Stimulated activated CD8-positive, alpha-beta memory T cell treated with anti-CD3 and anti-CD28 coated beads, Interleukin-12 subunit alpha, Interleukin-12 subunit beta, amount 100 ng/mL, for 24 hours (primary cell): ENCODE results near the gene HOXA9.

Source experiments
- DNase-seq: peaks from one replicate; pipeline ENCODE4 v3.0.0-alpha.2; 2020; ENCODE audit errors: extremely low read depth

HOXA9 gene

GRCh38 chr7:27112955-27113949, 52.1 kb downstream of the HOXA9 start:
- no peak for DNase-seq
